K562 (cell line): Measurements from ENCODE around the gene TBX10. TPM values are rescaled to one million over a fixed set of nuclear protein-coding genes. Genes with fewer than 3 reads are reported as not detected.

Experiments used
- BACH1 ChIP-seq: fragments of 200-800 bp; sonication (Bioruptor generic); IDR thresholded peaks from 2 replicates; pipeline ENCODE4 v1.6.1; 2016; ENCODE audit warnings: missing genetic modification characterization, missing compliant biosample characterization
- CHD1 ChIP-seq: fragments of 200-600 bp; sonication (generic); IDR thresholded peaks from one replicate; pipeline ENCODE4 v1.6.1; 2012; ENCODE audit warnings: mild to moderate bottlenecking, moderate library complexity, low read length, inconsistent platforms
- ESRRB ChIP-seq: fragments of 250-450 bp; sonication (Bioruptor Pico); IDR thresholded peaks from 2 replicates; pipeline ENCODE4 v1.5.0; 2020; ENCODE audit warnings: mild to moderate bottlenecking, moderate library complexity, borderline replicate concordance
- FOXP1 ChIP-seq: sonication (generic); formaldehyde crosslinking; IDR thresholded peaks from 2 replicates; pipeline ENCODE4 v1.8.0; 2022; ENCODE audit warnings: mild to moderate bottlenecking, missing genetic modification reagents
- HMG20B ChIP-seq: fragments of 250-450 bp; sonication (Bioruptor Pico); IDR thresholded peaks from 2 replicates; pipeline ENCODE4 v1.5.0; 2021; ENCODE audit warnings: mild to moderate bottlenecking
- NCOA4 ChIP-seq: fragments of 450-650 bp; IDR thresholded peaks from 2 replicates; pipeline ENCODE4 v1.6.1; 2018; ENCODE audit warnings: mild to moderate bottlenecking; ENCODE audit not compliant: partially characterized antibody
- PBX2 ChIP-seq, 2 experiments: IDR thresholded peaks in 1 of 2; conservative IDR thresholded peaks in 1 of 2; 2 replicates each; pipeline ENCODE4 v1.6.1; 2016; ENCODE audit warnings: low read depth in 2 of 2, mild to moderate bottlenecking in 1 of 2, missing compliant biosample characterization in 1 of 2, missing genetic modification characterization in 1 of 2, moderate library complexity in 1 of 2
- SMAD4 ChIP-seq: fragments of 250-450 bp; sonication (Bioruptor Pico); conservative IDR thresholded peaks from 2 replicates; pipeline ENCODE4 v1.8.0; 2021; ENCODE audit warnings: inconsistent platforms, mild to moderate bottlenecking, moderate library complexity
- SRSF7 ChIP-seq: fragments of 200-400 bp; formaldehyde crosslinking; optimal IDR thresholded peaks from 2 replicates; pipeline ENCODE3; 2017; ENCODE audit warnings: mild to moderate bottlenecking, low read depth, low read length
- ZBTB5 ChIP-seq: fragments of 450-650 bp; IDR thresholded peaks from 2 replicates; pipeline ENCODE4 v1.6.1; 2017; ENCODE audit warnings: antibody characterized with exemption
- ZNF589 ChIP-seq: fragments of 200-800 bp; sonication (Bioruptor generic); IDR thresholded peaks from 2 replicates; pipeline ENCODE4 v1.6.1; 2016; ENCODE audit warnings: low read depth, missing genetic modification characterization, missing compliant biosample characterization
- polyA plus RNA-seq, 8 experiments: library from polyadenylated mRNA; depleted of rRNA in 4 of 8; stranded (reverse) in 5 of 8; unstranded in 3 of 8; fragments of >200 nt; fragmentation: Nextera tagmentation in 2 of 8; fragmentation: Illumina TruSeq in 1 of 8; extraction: Ambion mirVana in 2 of 8; extraction: Trizol in 1 of 8; gene quantifications; 2 replicates each; pipeline versions ENCODE4 v1.2.1 to v1.2.3, GENCODE V29; 2011 to 2014; ENCODE audit warnings: inconsistent platforms in 1 of 8, missing spikeins in 1 of 8
- total RNA-seq, 7 experiments: library from RNA; depleted of rRNA in 6 of 7; stranded (reverse); fragments of >200 nt in 6 of 7; fragmentation: Illumina TruSeq in 2 of 7; extraction: Trizol in 2 of 7; gene quantifications; 2 replicates each; pipeline versions ENCODE4 v1.2.1 to v1.2.3, GENCODE V29; 2011 to 2021; ENCODE audit warnings: low replicate concordance in 1 of 7
- TF ChIP-seq, protein P1 (sequence below), 3 experiments: fragments of 200-800 bp in 1 of 3; sonication (Bioruptor generic) in 1 of 3; sonication (generic) in 1 of 3; formaldehyde crosslinking in 1 of 3; IDR thresholded peaks; 2 replicates each; pipeline versions ENCODE4 v1.6.1 to v1.8.0; 2016 to 2022; ENCODE audit warnings: mild to moderate bottlenecking in 2 of 3, missing compliant biosample characterization in 2 of 3, missing genetic modification characterization in 2 of 3, missing genetic modification reagents in 1 of 3
- TF ChIP-seq, protein P2 (sequence below): fragments of 250-450 bp; sonication (Bioruptor Pico); IDR thresholded peaks from 2 replicates; pipeline ENCODE4 v1.5.0; 2021; ENCODE audit warnings: mild to moderate bottlenecking, borderline replicate concordance

Gene TBX10
- total and polyA plus RNA-seq, 9 of the 15 experiments (the other 6 are each of a cell fraction or from before 2014, with no cell fraction given), result not detected

DNA sequence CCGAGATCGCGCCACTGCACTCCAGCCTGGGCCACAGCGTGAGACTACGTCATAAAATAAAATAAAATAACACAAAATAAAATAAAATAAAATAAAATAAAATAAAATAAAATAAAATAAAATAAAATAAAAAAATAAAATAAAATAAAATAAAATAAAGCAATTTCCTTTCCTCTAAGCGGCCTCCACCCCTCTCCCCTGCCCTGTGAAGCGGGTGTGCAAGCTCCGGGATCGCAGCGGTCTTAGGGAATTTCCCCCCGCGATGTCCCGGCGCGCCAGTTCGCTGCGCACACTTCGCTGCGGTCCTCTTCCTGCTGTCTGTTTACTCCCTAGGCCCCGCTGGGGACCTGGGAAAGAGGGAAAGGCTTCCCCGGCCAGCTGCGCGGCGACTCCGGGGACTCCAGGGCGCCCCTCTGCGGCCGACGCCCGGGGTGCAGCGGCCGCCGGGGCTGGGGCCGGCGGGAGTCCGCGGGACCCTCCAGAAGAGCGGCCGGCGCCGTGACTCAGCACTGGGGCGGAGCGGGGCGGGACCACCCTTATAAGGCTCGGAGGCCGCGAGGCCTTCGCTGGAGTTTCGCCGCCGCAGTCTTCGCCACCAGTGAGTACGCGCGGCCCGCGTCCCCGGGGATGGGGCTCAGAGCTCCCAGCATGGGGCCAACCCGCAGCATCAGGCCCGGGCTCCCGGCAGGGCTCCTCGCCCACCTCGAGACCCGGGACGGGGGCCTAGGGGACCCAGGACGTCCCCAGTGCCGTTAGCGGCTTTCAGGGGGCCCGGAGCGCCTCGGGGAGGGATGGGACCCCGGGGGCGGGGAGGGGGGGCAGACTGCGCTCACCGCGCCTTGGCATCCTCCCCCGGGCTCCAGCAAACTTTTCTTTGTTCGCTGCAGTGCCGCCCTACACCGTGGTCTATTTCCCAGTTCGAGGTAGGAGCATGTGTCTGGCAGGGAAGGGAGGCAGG is 56.0 kb downstream of the TBX10 start, which contains the start of gene GSTP1 (continued):
- peak; percentile 79 for TF ChIP-seq ZBTB5
- TF ChIP-seq, protein P1, sequence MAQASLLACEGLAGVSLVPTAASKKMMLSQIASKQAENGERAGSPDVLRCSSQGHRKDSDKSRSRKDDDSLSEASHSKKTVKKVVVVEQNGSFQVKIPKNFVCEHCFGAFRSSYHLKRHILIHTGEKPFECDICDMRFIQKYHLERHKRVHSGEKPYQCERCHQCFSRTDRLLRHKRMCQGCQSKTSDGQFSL (CRISPR knock-in tag; IDR thresholded peaks at IDR 0.05), result no peak
- TF ChIP-seq, protein P1 (tag; IDR thresholded peaks at IDR 0.05), result no peak; a peak in 1 of 4 replicates
- TF ChIP-seq SMAD4 (CRISPR knock-in tag), result peak; percentile 86
- peak; percentile 39 for TF ChIP-seq CHD1
- TF ChIP-seq SRSF7, result no peak
- TF ChIP-seq HMG20B (CRISPR knock-in tag), result no peak
- TF ChIP-seq FOXP1 (CRISPR knock-in tag), result peak; percentile 94
- no peak for TF ChIP-seq ESRRB (CRISPR knock-in tag)
- no peak for TF ChIP-seq PBX2 (CRISPR knock-in tag; IDR thresholded peaks at IDR 0.05; ENCODE audit: low read depth)
- TF ChIP-seq PBX2 (tag; conservative IDR thresholded peaks at IDR 0.05; ENCODE audit: low read depth), result no peak
- TF ChIP-seq, protein P2, sequence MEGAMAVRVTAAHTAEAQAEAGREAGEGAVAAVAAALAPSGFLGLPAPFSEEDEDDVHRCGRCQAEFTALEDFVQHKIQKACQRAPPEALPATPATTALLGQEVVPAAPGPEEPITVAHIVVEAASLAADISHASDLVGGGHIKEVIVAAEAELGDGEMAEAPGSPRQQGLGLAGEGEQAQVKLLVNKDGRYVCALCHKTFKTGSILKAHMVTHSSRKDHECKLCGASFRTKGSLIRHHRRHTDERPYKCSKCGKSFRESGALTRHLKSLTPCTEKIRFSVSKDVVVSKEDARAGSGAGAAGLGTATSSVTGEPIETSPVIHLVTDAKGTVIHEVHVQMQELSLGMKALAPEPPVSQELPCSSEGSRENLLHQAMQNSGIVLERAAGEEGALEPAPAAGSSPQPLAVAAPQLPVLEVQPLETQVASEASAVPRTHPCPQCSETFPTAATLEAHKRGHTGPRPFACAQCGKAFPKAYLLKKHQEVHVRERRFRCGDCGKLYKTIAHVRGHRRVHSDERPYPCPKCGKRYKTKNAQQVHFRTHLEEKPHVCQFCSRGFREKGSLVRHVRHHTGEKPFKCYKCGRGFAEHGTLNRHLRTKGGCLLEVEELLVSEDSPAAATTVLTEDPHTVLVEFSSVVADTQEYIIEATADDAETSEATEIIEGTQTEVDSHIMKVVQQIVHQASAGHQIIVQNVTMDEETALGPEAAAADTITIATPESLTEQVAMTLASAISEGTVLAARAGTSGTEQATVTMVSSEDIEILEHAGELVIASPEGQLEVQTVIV (CRISPR knock-in tag), result no peak
- TF ChIP-seq ZNF589, result no peak
- TF ChIP-seq NCOA4, result no peak
- TF ChIP-seq BACH1, result peak; percentile 96
